GM19397 (cell line): ENCODE results near the gene ANGPTL2.

Experiments
- ATAC-seq: cut with Tn5 transposase; IDR thresholded peaks from one replicate; pipeline ENCODE4 v1.9.1; 2021; ENCODE audit warnings: mild to moderate bottlenecking, moderate library complexity; ENCODE audit not compliant: unreplicated experiment

The ANGPTL2 gene

DNA sequence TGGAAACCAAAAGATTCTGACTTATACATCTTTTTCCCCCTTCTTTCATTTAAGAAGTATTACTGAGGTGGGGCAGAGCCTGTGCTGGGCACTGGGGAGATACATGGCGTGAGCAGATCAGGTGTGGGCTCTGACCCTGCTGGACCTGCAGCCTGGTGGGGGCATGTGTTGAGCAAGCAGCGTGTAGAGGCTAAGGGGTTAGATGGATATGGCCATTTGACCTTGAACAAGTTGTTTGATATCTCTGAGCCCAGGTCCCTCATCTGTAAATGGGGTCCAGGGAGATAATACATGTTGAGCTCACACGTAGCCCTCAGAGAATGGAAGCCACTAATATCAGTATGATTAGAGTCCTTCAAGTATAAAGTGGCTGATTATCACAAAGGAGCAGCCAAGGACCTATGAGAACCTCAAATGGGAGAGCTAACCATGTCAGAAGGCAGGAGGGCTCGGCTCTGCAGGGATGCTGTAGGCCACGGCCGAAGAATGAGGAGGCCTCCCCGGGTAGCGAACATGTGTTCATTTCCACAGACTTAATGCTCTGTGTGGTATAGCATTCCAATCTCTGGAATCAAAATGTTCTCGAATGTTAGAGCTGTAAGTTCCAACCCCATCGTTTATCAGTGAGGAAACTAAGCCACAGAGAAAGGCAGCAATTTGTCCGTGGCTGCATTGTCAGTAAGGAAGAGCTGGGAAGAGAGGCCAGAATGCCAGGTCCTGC, 15.4 kb upstream of the ANGPTL2 start:
- no peak for ATAC-seq

DNA sequence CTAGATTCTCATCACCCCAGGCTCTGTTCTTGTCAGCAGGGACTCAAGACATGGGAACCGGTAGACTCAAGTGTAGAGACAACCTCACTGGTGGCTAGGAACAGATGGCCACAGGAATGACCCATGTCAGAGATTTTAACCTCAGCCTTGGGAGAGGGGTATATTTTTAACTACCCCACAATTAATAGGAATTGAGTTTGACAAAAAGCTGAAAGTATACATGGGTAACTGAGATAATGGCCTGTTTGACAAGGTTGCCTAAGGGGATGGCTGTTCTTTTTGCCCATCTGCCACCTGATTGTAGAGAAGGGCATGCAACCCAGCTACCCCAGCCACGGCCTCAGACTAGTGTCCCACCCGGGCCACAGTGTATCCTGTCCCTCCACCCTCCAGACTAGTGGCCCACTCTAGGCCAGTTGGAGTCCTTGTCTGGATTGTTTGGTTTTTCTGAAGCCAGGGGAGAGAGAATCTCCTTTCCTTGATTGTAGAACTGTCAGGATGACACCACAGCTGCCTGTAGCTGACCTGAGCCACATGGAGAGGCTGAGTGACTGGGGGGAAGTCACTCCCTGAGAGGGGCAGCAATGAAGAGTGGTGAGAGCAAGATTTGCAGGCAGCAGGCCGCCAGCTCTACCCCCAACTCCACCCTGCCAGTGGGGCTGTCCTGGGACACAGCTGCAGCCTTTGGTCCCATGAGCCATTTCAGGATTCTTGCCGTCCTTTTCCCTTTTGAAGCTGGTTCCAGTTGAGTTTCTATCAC, 14.6 kb upstream of the ANGPTL2 start:
- no peak for ATAC-seq

DNA sequence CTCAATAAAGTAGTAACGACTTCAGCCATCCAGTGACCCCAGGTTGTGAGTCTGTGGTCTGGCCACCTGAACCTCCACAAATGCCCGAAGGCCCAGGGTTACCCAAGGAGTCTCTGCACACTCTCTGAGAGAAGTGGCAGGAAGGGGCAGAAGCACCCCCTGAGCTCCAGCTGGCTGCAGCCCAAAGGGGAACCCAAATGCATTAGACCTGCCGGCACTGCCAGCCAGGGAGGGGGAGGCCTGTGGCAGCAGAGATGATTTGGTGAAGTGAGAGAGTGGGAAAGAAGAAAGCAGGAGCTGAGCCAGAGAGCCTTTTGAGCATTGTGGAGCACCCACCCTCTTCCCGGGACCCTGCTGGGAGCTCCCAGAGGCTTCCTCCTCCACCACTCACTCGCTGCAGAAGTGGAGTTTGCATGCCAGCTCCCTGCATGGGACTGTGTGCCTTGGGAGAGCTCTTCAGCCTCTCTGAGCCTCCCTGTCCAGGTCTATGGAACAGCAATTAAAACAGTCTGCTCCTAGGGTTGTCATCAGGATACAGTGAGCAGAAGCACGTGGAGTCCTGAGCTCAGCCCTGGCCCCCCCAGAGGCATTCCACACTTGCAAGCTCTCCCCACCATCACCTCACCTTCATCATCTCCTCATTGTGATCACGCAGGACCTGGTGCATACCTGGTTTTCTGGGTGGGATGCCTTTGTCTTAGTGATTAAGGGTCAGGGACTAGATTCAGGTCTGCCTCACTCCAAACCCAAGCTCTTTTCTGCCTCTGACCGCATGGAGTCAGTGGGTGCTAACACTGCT, 13.8 kb upstream of the ANGPTL2 start:
- ATAC-seq = no peak

DNA sequence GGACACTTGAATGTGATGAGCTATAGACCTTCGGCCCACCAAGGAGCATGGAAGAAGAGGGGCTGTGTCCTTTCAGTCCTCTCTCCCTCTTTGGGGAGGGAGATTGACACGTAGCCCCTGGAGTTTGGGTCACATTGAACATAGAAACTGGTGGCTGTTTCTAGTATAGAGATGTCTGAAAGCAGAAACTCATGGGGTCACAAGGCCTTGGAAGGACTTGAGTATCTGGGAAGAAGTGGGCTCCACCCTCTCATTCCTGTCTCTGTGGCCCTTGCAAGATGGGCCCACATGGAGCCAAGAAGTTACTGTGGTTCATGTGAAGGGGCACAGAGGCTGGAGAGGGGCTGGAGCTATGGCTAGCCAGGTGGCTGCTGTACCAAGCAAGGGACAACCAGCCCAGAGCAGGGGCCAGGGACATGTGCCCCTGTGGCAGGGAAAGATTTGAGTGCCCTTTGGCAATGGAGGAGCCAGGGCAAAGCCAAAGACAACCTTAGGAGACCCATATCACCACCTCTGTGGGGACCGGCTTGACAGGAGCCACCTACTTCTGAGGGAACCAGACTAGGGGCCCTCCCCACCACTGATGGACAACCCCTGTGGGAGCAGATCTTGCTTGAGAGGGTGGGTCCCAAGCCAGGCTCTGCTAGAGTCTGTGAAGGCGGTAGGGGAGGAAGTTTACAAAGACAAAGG, 12.8 kb upstream of the ANGPTL2 start:
- ATAC-seq = no peak

DNA sequence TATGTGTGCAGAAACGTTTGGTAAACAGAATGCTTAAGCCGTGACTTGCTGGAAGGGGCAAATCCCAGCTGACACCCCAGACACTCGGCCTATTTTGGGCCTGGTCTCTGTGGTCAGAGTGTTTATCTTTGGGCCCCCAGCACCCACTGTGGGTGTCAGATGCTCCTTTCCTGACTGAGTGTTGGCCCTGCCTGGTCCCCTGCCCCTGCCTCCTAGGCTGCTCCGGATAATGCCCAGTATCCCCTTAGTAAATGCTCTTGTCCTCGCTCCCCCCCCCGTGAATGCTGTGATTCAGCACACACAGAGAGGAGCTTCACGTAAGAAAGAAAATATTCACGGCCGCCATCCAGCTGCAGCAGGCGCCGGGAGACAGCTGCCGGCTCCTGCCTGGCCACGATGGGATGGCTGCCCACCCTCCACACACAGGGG, 11.3 kb upstream of the ANGPTL2 start:
- no peak for ATAC-seq

DNA sequence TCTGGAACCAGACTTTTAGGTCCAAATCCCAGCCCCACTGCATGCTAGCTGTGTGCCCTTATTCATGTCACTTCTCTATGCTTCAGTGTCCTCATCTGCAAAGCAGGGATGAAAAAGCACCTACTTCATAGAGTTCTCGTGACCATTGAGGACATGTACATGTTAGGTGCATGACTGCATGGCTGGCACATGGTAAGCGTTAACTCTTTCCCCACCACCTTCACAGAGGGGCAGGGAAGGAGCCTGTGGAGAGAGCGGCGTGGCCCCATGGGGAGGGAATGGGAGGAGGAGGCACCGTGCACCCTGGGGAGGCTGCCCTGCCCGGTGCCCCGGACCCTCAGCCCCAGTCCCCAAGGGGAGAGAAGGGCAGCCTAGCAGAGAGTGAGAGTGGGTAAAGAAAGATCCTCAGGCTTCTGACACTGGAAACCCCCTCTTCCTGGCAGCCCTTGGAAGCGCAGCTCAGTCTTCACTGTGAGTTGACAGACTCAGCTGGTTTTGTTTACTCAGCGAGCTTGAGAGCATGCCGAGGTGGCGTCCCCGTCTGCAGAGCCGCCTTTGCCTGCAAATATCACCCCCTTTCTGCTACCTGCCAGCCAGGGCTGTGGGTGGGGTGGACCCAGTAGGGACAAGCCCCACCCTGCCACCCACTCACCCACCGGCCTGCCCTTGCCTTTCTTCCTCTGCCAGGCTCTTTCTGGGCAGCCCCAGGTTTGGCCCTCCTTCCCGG, 10.6 kb upstream of the ANGPTL2 start:
- no peak for ATAC-seq

DNA sequence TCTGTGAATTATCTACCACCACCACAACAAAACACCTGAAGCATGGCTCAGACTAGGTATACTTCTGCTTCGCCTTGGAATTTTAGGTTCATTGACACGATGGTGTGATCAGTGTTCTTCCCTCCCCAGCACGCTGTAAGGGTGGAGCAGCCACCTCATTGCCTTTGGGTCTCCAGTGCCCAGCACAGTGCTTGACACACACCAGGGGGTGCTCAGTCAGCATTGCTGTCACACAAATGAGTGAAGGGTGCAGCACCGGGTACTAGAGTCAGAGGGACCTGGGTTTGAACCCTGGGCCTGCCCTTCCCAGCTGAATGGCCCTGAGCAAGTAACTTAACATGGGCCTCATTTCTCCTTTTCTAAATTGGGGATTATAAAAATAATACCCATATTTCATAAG, 9.9 kb upstream of the ANGPTL2 start:
- ATAC-seq = no peak

DNA sequence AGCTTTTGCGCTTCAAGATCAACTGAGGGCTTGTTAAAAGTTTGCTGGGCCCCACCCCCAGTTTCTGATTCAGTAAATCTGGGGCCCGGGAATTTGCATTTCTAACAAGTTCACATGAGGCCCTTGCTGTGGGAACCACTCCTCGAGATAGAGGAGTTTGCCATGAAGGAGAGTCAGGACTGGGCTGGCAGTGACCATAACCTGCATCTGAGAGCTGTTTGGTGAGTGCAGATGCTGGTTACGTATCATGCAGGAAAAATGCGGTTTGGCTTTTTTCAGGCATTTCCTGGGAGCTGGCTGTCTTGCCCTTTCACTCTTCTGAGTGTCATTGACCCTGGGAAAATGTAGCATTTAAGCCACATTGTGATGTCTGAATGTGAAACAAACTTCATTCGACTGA, 9.4 kb upstream of the ANGPTL2 start:
- ATAC-seq = no peak

DNA sequence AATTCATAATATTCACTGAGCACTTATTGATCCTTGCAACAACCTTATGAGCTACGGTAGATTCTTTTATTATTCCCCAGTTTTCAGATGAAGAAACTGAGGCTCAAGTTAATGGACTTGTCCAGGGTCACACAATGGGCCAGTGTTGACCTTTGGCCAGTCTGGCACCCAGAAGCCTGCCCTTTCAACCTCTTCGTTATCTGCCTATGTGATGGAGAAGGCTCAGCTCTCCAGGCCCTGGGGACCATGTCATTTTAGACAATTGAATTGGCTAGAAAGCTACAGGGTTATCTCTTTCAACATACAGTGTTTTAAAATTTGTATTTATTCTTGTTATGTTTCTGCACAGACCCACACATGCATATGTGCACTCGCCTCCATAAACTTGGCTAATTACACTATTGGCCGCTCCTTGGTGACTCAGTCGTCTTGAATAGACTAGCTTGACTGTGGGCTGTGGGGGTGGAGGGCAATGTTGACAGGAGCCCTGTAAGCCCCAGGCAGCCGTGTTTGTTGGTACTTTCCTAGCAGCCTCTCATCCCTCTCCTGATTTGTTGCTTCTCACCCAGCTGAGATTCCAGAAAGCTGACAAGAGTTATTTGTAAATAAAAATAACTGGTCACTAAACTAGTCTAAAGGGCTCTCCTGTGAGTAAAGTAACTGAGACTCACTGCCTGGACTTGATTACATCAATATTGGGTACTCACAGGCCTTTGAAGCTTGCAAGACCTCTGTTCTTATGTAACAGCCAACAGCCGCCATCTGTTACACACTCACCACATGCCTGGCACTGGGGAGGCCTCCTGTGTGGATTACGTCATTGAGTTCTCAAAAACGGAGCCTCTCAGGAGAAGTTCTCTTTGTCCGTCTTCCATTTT, 8.5 kb upstream of the ANGPTL2 start:
- ATAC-seq = no peak

DNA sequence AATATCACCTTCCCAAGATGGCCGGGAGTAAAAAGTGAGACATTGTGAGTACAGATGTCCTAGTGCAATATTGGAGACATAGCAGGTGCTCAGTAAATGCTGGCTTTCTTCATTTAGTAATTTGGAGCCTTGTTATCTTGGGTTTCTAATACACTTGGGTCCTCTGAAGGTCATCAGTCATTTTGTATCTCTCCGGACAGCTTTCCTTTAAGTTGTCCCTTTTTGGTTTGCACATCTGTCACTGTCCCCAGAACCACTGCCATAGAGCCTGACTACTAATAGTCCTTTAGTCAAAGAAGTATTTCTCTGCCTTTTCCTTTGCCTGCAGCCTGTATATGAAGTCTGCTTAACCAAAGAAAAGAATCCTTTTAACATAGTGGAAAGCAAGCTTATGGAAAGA, 7.8 kb upstream of the ANGPTL2 start:
- no peak for ATAC-seq

DNA sequence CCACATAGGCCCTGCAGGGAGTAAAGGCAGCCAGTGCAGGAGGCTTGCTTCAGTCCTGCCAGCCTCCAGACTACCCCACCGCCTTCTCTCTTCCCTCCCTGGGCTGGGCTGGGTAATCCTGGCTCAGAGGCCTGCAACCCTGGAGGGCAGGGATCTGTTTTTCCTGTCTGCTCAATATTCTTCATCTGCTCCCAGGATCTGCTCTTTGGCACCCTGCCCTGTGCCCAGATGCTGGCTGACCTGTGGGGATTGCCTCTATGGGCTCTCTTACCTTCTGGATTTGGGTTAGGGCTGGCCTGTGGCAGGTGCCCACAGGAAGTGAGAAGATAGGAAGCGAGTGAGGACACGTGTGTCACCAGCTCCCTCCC, 7.3 kb upstream of the ANGPTL2 start:
- no peak for ATAC-seq

DNA sequence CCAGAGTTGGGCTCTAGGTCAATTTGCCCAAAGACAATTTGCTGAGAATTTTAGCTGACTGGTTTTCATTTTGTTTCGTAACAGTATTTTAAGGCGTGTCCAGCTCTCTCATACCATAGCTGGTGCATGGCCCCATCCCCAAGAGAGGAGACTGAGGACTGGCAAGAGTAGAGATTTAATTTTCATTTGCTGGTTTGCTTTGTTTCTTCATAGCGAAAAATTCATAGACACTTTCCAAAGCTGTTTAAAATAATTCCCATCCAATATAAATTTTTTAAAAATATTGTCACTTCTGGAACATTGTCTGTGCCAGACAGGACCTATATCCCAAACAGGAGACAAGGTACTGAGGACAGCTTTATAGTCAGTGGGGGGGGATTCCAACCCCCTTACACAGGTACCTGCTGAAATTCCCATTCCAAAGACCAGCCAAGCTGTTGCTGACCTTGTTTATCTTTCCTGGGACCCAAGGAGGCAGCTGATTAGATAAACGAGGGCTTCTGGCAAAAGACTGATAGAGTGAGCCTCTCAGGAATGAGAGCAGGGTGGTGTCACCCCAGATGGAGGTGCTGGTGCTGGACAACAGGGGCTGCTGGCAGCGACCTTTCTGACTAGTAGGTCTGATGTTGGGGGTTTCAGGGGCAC, 6.8 kb upstream of the ANGPTL2 start:
- no peak for ATAC-seq

DNA sequence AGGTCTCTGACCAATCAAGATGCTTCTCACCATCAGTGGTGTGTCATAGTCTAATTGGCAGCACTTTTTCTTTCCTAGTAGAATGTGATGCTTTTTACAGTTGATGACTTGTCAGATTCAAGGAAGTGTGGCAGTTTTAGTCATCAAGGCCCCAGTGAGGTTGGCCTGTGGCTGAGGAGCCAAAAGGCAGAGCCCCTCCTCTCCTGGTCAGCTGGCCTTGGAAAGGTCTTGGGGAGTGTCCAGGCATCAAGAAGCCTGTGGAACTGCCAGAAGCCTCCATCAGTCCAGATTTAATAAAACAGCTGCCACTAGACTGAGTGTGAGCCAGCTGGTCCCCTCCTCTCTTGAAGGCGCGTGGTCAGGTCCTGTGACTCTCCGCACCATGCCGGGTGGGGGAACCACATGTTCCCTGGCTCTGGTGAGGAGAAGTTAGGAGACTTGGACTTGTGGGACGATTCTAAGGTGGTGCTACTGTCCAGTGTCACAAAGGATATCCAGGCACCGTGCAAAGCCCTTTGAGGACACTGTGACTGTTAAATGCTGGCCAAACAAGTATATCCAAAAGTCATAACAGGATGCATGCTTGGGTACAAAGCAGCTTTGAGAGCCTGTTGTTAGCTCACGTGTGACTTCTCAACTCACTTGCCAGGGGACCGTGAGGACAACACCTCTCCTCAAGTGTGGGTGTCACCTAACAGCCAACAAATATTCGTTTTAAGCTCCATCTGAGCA, 6.1 kb upstream of the ANGPTL2 start:
- ATAC-seq = no peak

DNA sequence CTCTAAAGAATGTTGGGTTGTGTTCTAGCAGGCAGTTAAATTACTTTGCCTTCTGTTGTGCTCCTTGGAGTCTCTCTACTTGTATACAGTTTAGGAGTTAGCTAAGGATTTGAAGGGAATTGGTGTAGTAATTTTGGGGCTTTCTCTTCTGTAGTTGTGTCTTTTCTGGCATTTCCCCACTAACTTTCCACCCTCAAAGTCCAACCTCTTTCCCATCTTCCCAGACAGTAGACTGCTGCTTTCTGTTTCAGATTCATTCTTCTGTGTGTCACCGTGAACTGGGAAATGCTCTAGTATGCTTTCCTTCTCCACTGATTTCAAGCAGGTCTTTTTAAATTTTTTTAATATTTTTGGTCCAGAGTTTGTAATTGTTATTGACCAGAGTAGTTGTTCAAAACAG, 4.5 kb upstream of the ANGPTL2 start:
- ATAC-seq = no peak

DNA sequence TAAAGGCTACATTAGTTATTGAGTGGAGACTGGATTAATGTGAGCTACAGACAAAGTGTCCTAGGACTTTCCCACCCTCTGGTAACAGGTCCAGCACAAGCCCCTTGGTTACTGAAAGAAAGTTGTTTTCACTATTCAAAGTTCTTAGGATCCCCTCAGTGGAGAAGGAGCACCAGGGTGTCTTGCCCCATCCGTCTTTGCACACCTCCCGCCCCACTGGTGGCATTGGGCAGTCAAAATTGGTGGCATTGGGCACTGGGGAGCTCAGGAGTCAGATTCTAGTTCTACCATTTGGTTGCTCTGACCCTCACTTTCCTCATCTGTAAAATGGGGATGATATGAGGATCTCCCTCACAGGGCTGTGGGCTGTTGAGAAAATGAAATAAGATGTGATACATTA, 2.4 kb upstream of the ANGPTL2 start:
- no peak for ATAC-seq

DNA sequence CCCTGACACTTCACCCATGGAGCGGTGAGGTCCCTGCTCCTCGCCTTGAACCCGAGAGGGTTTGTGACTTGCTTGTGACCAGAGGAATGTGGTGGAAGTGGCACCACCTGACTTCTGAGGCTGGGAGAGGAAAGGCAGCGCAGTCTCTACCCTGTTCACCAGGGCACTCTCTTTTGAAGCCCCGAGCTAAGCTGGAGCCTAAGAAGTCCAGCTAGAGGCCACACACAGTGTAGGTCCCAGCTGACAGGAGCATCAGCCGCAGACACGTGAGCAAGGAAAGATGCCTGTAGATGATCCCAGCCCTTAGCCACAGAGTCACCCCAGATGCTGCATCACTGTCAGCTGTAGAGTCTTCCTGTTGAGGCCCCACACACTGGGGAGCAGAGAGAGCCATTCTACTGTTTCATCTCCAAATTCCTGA, 1.7 kb upstream of the ANGPTL2 start:
- no peak for ATAC-seq

DNA sequence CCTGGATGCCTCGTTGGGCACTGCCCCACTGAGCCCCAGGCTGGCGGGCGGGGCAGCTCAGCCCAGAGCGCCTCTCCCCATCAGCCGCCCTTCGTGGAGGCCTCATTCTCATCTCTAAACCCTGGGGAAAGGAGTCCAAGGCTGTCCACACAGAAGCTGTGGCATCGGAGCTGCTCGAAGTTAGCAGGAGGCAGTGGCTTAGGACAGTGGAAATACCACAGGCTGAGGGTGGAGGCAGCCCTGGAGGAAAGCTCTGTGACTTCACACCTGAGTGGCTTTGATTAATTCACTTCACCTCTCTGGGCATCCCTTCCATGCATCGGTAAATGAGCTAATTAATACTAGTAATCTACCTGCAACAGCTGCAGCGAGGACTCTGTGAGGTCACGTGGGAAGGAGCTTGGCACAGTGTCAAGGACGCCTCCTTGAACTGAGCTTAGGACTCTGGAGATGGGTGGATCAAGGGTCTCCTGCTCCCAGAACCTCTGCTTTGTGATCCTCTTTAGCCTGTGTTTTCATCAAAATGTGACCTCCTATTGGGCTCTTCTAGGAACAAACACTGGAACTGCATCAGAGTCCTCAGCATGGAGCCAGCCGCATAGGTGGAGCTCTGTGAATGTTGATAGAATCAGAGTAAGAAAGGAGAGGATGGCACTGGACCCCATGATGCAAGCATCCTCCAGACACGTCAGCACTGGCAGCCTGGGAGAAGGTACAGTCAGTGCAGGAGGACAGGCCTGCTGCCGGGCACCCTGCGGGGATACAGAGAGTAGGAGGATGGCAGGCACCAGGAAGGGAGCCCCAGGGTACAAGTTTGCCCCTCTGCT, 842 bp upstream of the ANGPTL2 start:
- ATAC-seq = peak; percentile 27
